ENCODE data around the gene STK16.

- TF ChIP-seq, protein P1, sequence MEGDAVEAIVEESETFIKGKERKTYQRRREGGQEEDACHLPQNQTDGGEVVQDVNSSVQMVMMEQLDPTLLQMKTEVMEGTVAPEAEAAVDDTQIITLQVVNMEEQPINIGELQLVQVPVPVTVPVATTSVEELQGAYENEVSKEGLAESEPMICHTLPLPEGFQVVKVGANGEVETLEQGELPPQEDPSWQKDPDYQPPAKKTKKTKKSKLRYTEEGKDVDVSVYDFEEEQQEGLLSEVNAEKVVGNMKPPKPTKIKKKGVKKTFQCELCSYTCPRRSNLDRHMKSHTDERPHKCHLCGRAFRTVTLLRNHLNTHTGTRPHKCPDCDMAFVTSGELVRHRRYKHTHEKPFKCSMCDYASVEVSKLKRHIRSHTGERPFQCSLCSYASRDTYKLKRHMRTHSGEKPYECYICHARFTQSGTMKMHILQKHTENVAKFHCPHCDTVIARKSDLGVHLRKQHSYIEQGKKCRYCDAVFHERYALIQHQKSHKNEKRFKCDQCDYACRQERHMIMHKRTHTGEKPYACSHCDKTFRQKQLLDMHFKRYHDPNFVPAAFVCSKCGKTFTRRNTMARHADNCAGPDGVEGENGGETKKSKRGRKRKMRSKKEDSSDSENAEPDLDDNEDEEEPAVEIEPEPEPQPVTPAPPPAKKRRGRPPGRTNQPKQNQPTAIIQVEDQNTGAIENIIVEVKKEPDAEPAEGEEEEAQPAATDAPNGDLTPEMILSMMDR (IDR thresholded peaks at IDR 0.05; ENCODE audit: poor library complexity): no peak
- no peak for TF ChIP-seq EZH2phosphoT487 (IDR thresholded peaks at IDR 0.05; ENCODE audit: low read depth, severe bottlenecking, unreplicated experiment)
Measured at GRCh38 chr2:219209236-219210195, 35.8 kb upstream of the STK16 start.

Measured in hepatocyte (in vitro differentiated cells).